ENCODE results near the gene PPP2R5C.

PPP2R5C gene

GRCh38 chr14:101933209-101933608 lies 171.7 kb downstream of the PPP2R5C start:
- ATAC-seq = no peak
- H3K4me3 Mint-ChIP-seq = no peak overlapping the region
- no peaks in the 10 kb centered on the region for H3K9me3 Mint-ChIP-seq
- peaks cover 5% of the 10 kb centered on the region for H3K4me1 Mint-ChIP-seq
- peaks cover 14% of the 10 kb centered on the region for H3K36me3 Mint-ChIP-seq
- no peak for DNase-seq (ENCODE audit: low spot score in 2 of 2)
- peak overlapping the region; percentile 32 for H3K27ac Mint-ChIP-seq

GRCh38 chr14:101934601-101935150 lies 173.2 kb downstream of the PPP2R5C start:
- Mint-ChIP-seq H3K27ac (no peak overlapping the region), H3K4me3 (no peak overlapping the region), H3K9me3 (no peaks in the 10 kb centered on the region), H3K4me1 (peaks cover 9% of the 10 kb centered on the region), H3K36me3 (no peaks in the 10 kb centered on the region)
- DNase-seq (ENCODE audit: low spot score in 2 of 2) (no peak), ATAC-seq (no peak)

DNA sequence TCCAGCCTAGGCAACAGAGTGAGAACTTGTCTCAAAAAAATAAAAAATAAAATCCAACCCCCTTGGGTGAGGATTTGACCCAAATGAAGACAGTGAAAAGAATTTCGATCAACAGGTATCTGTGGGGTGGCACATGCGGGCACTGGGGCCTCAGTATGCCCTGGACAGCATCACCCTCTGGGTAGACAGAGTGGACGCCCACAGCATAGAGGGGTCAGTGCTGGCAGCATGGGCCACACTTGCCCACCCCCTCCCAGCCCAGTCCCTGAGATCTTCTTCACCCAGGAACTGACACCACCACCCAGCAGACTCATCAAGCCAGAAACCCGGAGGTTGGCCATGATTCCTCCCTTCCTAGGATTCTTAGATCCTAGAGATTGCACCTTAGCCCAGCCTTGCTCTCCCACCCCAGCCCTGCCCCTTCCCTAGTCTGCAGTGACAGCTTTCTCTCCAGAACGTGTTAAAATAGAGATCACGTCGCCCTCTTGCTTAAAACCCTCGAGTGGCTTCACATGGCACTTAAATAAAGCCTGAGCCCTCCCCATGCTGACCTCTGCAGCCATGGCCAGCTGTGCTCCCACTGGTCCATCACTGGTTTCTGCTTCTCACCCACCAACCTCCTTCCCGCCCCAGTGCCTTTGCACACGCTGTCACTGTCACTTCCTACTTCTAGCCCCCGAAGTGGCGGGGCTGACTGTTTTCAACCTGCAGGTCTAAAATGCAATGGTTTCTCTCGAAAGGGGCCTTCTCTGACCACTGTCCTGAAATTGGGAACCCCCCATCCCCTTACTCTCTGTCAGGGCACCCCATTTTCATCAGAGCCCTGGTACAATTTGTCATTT lies 176.6 kb downstream of the PPP2R5C start:
- Mint-ChIP-seq H3K9me3 (no peaks in the 10 kb centered on the region), H3K27ac (peak overlapping the region; percentile 29), H3K4me3 (no peak overlapping the region), H3K4me1 (peaks cover 9% of the 10 kb centered on the region), H3K36me3 (no peaks in the 10 kb centered on the region)
- DNase-seq (ENCODE audit: low spot score in 2 of 2) = no peak
- no peak for ATAC-seq

DNA sequence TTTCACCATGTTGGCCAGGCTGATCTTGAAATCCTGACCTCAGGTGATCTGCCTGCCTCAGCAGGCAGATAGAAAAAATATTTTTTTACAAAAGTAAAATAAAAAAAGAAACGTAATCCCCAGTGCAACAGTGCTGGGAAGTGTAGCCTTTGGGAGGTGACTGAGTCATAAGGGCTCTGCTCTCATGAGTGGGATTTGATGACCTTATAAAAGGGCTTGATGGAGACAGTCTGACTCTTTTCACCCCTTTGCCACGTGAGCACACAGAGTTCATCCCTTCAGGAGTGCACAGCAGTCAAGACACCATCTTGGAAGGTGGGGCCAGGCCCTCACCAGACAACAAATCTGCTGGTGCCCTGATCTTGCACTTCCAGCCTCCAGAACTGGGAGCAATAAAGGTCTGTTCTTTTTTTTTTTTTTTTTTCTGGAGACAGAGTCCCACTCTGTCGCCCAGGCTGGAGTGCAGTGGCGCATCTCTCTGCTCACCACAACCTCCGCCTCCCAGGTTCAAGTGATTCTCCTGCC lies 178.2 kb downstream of the PPP2R5C start:
- no peak overlapping the region for H3K4me3 Mint-ChIP-seq
- no peak overlapping the region for H3K27ac Mint-ChIP-seq
- H3K36me3 Mint-ChIP-seq = no peaks in the 10 kb centered on the region
- ATAC-seq = no peak
- DNase-seq (ENCODE audit: low spot score in 2 of 2) = no peak
- peaks cover 9% of the 10 kb centered on the region for H3K4me1 Mint-ChIP-seq
- no peaks in the 10 kb centered on the region for H3K9me3 Mint-ChIP-seq

GRCh38 chr14:101944451-101944850 lies 182.9 kb downstream of the PPP2R5C start:
- no peak for DNase-seq (ENCODE audit: low spot score in 2 of 2)
- no peaks in the 10 kb centered on the region for H3K9me3 Mint-ChIP-seq
- ATAC-seq = no peak
- peaks cover 19% of the 10 kb centered on the region for H3K4me1 Mint-ChIP-seq
- no peak overlapping the region for H3K27ac Mint-ChIP-seq
- peaks cover 24% of the 10 kb centered on the region for H3K36me3 Mint-ChIP-seq
- no peak overlapping the region for H3K4me3 Mint-ChIP-seq

DNA sequence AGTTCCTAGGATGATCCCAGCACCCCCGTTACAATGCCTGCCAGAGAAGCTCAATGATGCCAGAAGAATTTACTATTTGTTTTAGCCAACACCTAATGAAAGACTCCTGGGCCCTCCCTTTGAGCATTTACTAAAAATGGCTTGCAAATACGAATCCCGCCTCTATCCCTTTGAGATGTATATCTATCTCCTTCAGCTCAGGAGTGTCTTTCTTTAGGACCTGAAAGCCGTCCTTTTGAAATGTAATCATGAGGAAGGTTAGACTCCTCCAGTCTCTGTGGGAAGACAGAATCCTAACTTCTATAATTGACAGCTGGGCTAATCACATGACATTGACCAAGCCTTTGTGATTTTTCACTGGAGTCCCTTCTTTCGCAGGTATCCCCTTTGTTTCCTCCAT lies 183.7 kb downstream of the PPP2R5C start:
- Mint-ChIP-seq H3K4me3 (no peak overlapping the region), H3K36me3 (peaks cover 24% of the 10 kb centered on the region), H3K27ac (no peak overlapping the region), H3K9me3 (no peaks in the 10 kb centered on the region), H3K4me1 (peaks cover 21% of the 10 kb centered on the region)
- DNase-seq (ENCODE audit: low spot score in 2 of 2) (no peak), ATAC-seq (no peak)

GRCh38 chr14:101947577-101947903 lies 186.0 kb downstream of the PPP2R5C start:
- DNase-seq (ENCODE audit: low spot score in 2 of 2) = no peak
- ATAC-seq = peak; percentile 12
- H3K4me3 Mint-ChIP-seq = peak overlapping the region; percentile 96
- H3K36me3 Mint-ChIP-seq = peaks cover 24% of the 10 kb centered on the region
- no peaks in the 10 kb centered on the region for H3K9me3 Mint-ChIP-seq
- peak overlapping the region; percentile 99 for H3K27ac Mint-ChIP-seq
- peaks cover 28% of the 10 kb centered on the region for H3K4me1 Mint-ChIP-seq

- H3K9me3 Mint-ChIP-seq = no peaks in the 10 kb centered on the region
- peaks cover 28% of the 10 kb centered on the region for H3K4me1 Mint-ChIP-seq
- ATAC-seq (peak; percentile 98), DNase-seq (ENCODE audit: low spot score in 2 of 2) (peak; percentile 99 to 100)
- H3K36me3 Mint-ChIP-seq = peaks cover 24% of the 10 kb centered on the region
- peak overlapping the region; percentile 96 for H3K4me3 Mint-ChIP-seq
- peak overlapping the region; percentile 99 for H3K27ac Mint-ChIP-seq
Observed at GRCh38 chr14:101947904-101948665, 186.6 kb downstream of the PPP2R5C start.

DNA sequence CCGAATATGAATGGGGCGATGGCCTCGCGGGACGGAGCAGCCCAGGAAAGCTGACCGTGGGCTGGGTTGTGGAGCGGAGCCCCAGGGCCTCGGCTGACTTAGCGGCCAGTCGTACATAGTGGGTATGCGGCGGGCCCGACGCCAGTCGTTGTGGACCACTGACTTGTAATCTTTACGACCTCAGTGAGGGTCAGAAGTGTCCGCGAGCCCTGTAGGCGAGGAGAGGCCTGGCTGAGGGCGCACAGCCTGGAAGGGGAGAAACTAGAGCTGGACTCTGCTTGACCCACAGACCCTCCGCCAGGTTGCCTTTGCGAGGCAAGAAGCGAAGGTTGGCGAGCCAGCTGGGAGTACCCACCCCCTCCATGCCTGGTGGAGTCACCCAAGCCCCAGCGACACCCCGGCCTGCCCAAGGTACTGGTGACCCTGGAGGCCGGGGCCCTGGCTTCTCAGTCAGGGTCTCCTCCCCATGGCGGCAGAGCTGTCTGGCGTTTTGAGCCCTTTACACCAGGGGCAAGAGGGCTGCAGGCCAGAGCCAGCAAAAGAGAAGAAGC lies 187.2 kb downstream of the PPP2R5C start:
- H3K4me1 Mint-ChIP-seq = peaks cover 28% of the 10 kb centered on the region
- peak overlapping the region; percentile 96 for H3K4me3 Mint-ChIP-seq
- H3K36me3 Mint-ChIP-seq = peaks cover 24% of the 10 kb centered on the region
- H3K27ac Mint-ChIP-seq = peak overlapping the region; percentile 99
- DNase-seq (ENCODE audit: low spot score in 2 of 2) (no peak), ATAC-seq (no peak)
- H3K9me3 Mint-ChIP-seq = no peaks in the 10 kb centered on the region

GRCh38 chr14:101950100-101950499 lies 188.6 kb downstream of the PPP2R5C start:
- peak overlapping the region; percentile 96 for H3K4me3 Mint-ChIP-seq

GRCh38 chr14:101950516-101951215 lies 189.2 kb downstream of the PPP2R5C start:
- ATAC-seq (no peak), DNase-seq (ENCODE audit: low spot score in 2 of 2) (no peak)
- no peak overlapping the region for H3K27ac Mint-ChIP-seq
- H3K9me3 Mint-ChIP-seq = no peaks in the 10 kb centered on the region
- peaks cover 22% of the 10 kb centered on the region for H3K36me3 Mint-ChIP-seq
- H3K4me1 Mint-ChIP-seq = peaks cover 28% of the 10 kb centered on the region
- peak overlapping the region; percentile 19 for H3K4me3 Mint-ChIP-seq

More at GRCh38 chr14:101950100-101950499, 188.6 kb downstream of the PPP2R5C start:
- H3K27ac Mint-ChIP-seq = no peak overlapping the region
- H3K9me3 Mint-ChIP-seq = no peaks in the 10 kb centered on the region
- H3K36me3 Mint-ChIP-seq = peaks cover 24% of the 10 kb centered on the region
- ATAC-seq = no peak
- no peak for DNase-seq (ENCODE audit: low spot score in 2 of 2)
- peaks cover 28% of the 10 kb centered on the region for H3K4me1 Mint-ChIP-seq

DNA sequence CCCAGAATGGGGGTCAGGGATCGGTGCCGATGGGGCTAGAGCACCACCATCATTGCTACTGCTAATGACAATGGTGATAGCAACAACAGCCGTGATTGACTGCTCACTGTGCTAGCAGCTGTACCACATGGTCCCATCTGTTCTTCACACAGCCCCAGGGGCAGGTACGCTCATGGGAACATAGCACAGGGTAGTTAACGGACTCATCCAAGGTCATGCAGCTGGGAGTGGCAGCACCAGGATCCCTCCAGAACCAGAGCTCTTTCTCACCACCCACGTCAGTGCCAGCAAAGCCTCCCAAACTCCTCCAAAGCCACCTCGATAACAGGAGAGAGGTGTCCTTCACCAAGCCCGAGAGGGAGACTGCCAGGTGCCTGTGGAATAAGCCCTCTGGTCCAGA lies 191.6 kb downstream of the PPP2R5C start:
- Mint-ChIP-seq H3K9me3 (no peaks in the 10 kb centered on the region), H3K4me3 (no peak overlapping the region), H3K36me3 (peaks cover 3% of the 10 kb centered on the region), H3K27ac (no peak overlapping the region), H3K4me1 (peaks cover 21% of the 10 kb centered on the region)
- ATAC-seq = no peak
- no peak for DNase-seq (ENCODE audit: low spot score in 2 of 2)

DNA sequence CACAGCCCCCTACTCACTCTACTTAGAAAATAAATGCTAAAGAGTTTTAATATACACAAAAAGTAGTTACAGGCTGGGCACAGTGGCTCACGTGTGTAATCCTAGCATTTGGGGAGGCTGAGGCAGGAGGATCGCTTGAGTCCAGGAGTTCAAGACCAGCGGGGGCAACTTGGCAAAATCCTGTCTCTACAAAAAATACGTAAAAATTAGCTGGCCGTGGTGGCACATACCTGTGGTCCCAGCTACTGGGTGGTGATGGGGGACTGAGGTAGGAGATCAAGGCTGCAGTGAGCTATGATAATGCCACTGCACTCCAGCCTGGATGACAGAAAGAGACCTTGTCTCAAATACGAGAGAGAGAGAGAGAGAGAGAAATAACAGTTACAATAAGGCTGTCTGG lies 193.0 kb downstream of the PPP2R5C start:
- no peaks in the 10 kb centered on the region for H3K36me3 Mint-ChIP-seq
- H3K4me1 Mint-ChIP-seq = peaks cover 8% of the 10 kb centered on the region
- no peaks in the 10 kb centered on the region for H3K9me3 Mint-ChIP-seq
- H3K4me3 Mint-ChIP-seq = no peak overlapping the region
- DNase-seq (ENCODE audit: low spot score in 2 of 2) (no peak), ATAC-seq (no peak)
- no peak overlapping the region for H3K27ac Mint-ChIP-seq

- Mint-ChIP-seq H3K27ac (no peak overlapping the region), H3K4me1 (peaks cover 12% of the 10 kb centered on the region), H3K4me3 (no peak overlapping the region), H3K36me3 (no peaks in the 10 kb centered on the region), H3K9me3 (no peaks in the 10 kb centered on the region)
- DNase-seq (ENCODE audit: low spot score in 2 of 2) = no peak
- ATAC-seq = no peak
Observed at GRCh38 chr14:101955695-101956161, 194.2 kb downstream of the PPP2R5C start.
